Uterus (tissue), 4 donors: ENCODE measurements around the gene TNFRSF1A. TPM values are rescaled to one million over a fixed set of nuclear protein-coding genes. Genes with fewer than 3 reads are reported as not detected.

ENCODE experiments used
- DNase-seq, 2 donors: peaks; one replicate each; pipeline ENCODE4 v3.0.0-alpha.2; 2019 to 2020
- H3K27ac ChIP-seq, 2 donors: fragments of 200-600 bp; sonication (generic); 1 replicate in 1 of 2; 2 replicates in 1 of 2; pipeline ENCODE4 v1.5.1; 2016 to 2018
- H3K27me3 ChIP-seq, 2 donors: fragments of 200-600 bp; sonication (generic); one replicate each; pipeline ENCODE4 v1.5.1; 2018 to 2019; ENCODE audit warnings: control low read depth in 1 of 2
- H3K36me3 ChIP-seq, 2 donors: fragments of 200-600 bp; sonication (generic); one replicate each; pipeline ENCODE4 v1.5.1; 2019; ENCODE audit warnings: control low read depth in 1 of 2
- H3K4me1 ChIP-seq, 2 donors: fragments of 200-600 bp; sonication (generic); one replicate each; pipeline ENCODE4 v1.5.1; 2018 to 2019; ENCODE audit warnings: control low read depth in 1 of 2
- H3K4me3 ChIP-seq, 2 donors: fragments of 200-600 bp; sonication (generic); 1 replicate in 1 of 2; 2 replicates in 1 of 2; pipeline ENCODE4 v1.5.1; 2018 to 2019; ENCODE audit warnings: mild to moderate bottlenecking in 1 of 2
- H3K9me3 ChIP-seq, 2 donors: fragments of 200-600 bp; sonication (generic); one replicate each; pipeline ENCODE4 v1.5.1; 2019; ENCODE audit warnings: control low read depth in 1 of 2
- CTCF ChIP-seq, 4 experiments: fragments of 200-600 bp in 2 of 4; fragments of 450-650 bp in 2 of 4; sonication (generic) in 2 of 4; IDR thresholded peaks; one replicate each; pipeline ENCODE4 v1.5.1; 2016 to 2019; ENCODE audit warnings: antibody characterized with exemption in 4 of 4, mild to moderate bottlenecking in 2 of 4, moderate library complexity in 1 of 4
- POLR2A ChIP-seq, 2 donors: fragments of 450-650 bp; IDR thresholded peaks; one replicate each; pipeline ENCODE4 v1.6.1; 2016; ENCODE audit warnings: antibody characterized with exemption in 2 of 2, mild to moderate bottlenecking in 1 of 2, moderate library complexity in 1 of 2
- intact Hi-C: fragments of 100-400 bp; cut with DNase I; formaldehyde crosslinking; loops from one replicate; pipeline ENCODE4 v1.15.1; 2023; ENCODE audit warnings: low total_unique reads
- total RNA-seq, 4 donors: library from RNA; depleted of rRNA in 3 of 4; stranded (reverse); fragments of >200 nt in 3 of 4; gene quantifications; one replicate each; pipeline versions ENCODE4 v1.1.0 to v1.2.4, GENCODE V29; 2014 to 2023
- donor health status: DM: yes; HTN: yes; CAD: no.

The TNFRSF1A gene
- total RNA-seq, 4 donors from 2014 or later: 71.8 to 297 (median 174) TPM

DNA sequence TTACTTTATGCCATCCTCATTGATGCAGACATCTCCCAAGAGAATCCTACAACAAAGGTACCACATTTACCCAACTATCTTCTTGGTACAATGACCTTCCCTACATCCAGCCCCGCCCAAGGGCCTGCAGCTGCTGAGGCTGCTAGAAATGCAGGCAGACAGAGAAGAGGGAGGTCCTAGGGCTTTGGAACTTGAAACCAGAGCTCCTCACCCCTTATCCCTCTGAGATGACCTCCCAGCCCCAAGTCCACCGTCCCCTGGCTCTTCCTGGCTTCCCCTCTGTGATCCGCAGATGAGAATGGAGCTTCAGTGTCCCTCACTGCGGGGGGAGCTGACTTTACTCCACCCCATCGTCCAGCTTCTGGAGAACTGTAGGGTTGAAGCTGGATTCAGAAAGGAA, 1.6 kb upstream of the TNFRSF1A start:
- no peaks in the 10 kb centered on the region for H3K27me3 ChIP-seq
- no peak for TF ChIP-seq POLR2A (IDR thresholded peaks at IDR 0.05)
- no peak for TF ChIP-seq CTCF (IDR thresholded peaks at IDR 0.05)
- H3K4me3 ChIP-seq: no peak overlapping the region
- H3K36me3 ChIP-seq: no peaks in the 10 kb centered on the region
- H3K27ac ChIP-seq: peak overlapping the region; percentile 95 to 97
- DNase-seq: no peak
- H3K9me3 ChIP-seq: no peaks in the 10 kb centered on the region
- peaks cover 14 to 28% of the 10 kb centered on the region in 2 donors for H3K4me1 ChIP-seq
- intact Hi-C loops: no loop called here

- TF ChIP-seq CTCF (IDR thresholded peaks at IDR 0.05) (no peak), POLR2A (IDR thresholded peaks at IDR 0.05) (no peak)
- peaks cover 14 to 22% of the 10 kb centered on the region in 2 donors for H3K4me1 ChIP-seq
Measured at GRCh38 chr12:6342140-6342889, 439 bp upstream of the TNFRSF1A start.

GRCh38 chr12:6340745-6341416, 995 bp downstream of the TNFRSF1A start:
- peak in 1 of 2 donors; percentile 30 for DNase-seq
- Histone ChIP-seq H3K4me1 (peaks cover 12 to 23% of the 10 kb centered on the region in 2 donors), H3K9me3 (no peaks in the 10 kb centered on the region), H3K36me3 (no peaks in the 10 kb centered on the region), H3K27ac (peak overlapping the region; percentile 95 to 97), H3K4me3 (peak overlapping the region; percentile 60 to 86), H3K27me3 (no peaks in the 10 kb centered on the region)
- intact Hi-C loops: loop anchor here (2.0 kb wide), 1 partner anchor 46 kb away; no protein-coding TSS in a partner anchor
- TF ChIP-seq POLR2A (IDR thresholded peaks at IDR 0.05) (no peak), CTCF (IDR thresholded peaks at IDR 0.05) (no peak)

More at GRCh38 chr12:6342140-6342889, 439 bp upstream of the TNFRSF1A start:
- no peaks in the 10 kb centered on the region for H3K36me3 ChIP-seq
- H3K27me3 ChIP-seq: no peaks in the 10 kb centered on the region
- no peaks in the 10 kb centered on the region for H3K9me3 ChIP-seq
- peak overlapping the region; percentile 95 to 97 for H3K27ac ChIP-seq
- H3K4me3 ChIP-seq: peak overlapping the region; percentile 60 to 86
- DNase-seq: no peak
- intact Hi-C loops: no loop called here

- no peaks in the 10 kb centered on the region for H3K9me3 ChIP-seq
- H3K4me1 ChIP-seq: peaks cover 6 to 22% of the 10 kb centered on the region in 2 donors
- no peaks in the 10 kb centered on the region for H3K36me3 ChIP-seq
- peak; percentile 18 to 25 for TF ChIP-seq POLR2A (IDR thresholded peaks at IDR 0.05)
- TF ChIP-seq CTCF (IDR thresholded peaks at IDR 0.05): no peak
- peak; percentile 53 to 71 for DNase-seq
- peak overlapping the region; percentile 95 to 97 for H3K27ac ChIP-seq
- no peaks in the 10 kb centered on the region for H3K27me3 ChIP-seq
- H3K4me3 ChIP-seq: peak overlapping the region; percentile 60 to 86
- intact Hi-C loops: loop anchor here (2.0 kb wide), 1 partner anchor 47 kb away; no protein-coding TSS in a partner anchor
Measured at GRCh38 chr12:6340032-6340638, 1.7 kb downstream of the TNFRSF1A start.
